HepG2 (cell line): ENCODE data around the gene FGF2. TPM values are rescaled to one million over a fixed set of nuclear protein-coding genes. Genes with fewer than 3 reads are reported as not detected.

ENCODE experiments used
- ATAC-seq: fragments of 200-7000 bp; cut with Tn5 transposase; 3 replicates; pipeline ENCODE4 v1.9.1; 2020; ENCODE audit warnings: mild to moderate bottlenecking, moderate library complexity
- BruUV-seq: library from RNA; stranded (reverse); fragments of 400-500 nt; replicated peaks from 2 replicates; lab custom pipeline; 2021; lab: Mats Ljungman, UMichigan
- CTCF ChIA-PET: fragments of 300-600 bp; formaldehyde crosslinking; extraction: SDS; loops from one replicate; lab custom pipeline; 2021; ENCODE audit warnings: low total read pairs, inconsistent platforms, low intra/inter-chr PET ratio; lab: Yijun Ruan, JAX
- POLR2A ChIA-PET: fragments of 350-600 bp; sonication (Branson Sonifier 250); formaldehyde crosslinking; loops from one replicate; lab custom pipeline; 2020; ENCODE audit warnings: antibody characterized with exemption, inconsistent platforms; lab: Yijun Ruan, JAX
- DNase-seq: peaks from one replicate; pipeline ENCODE4 v3.0.0-alpha.2; 2015; ENCODE audit warnings: low spot score
- FAIRE-seq: peaks from 3 replicates; lab custom pipeline; 2011; peaks lifted over from hg19 to GRCh38; lab: Jason Lieb, UNC
- H2AFZ ChIP-seq: one replicate; pipeline ENCODE4 v1.6.1; 2011; ENCODE audit warnings: low read length, inconsistent platforms
- H3K27ac ChIP-seq: fragments of 300-600 bp; 3 replicates; pipeline ENCODE4 v1.8.0; 2011; ENCODE audit warnings: mixed run types, mild to moderate bottlenecking, mixed read lengths, low read length, inconsistent platforms; ENCODE audit not compliant: insufficient read depth; ENCODE audit errors: extremely low read length
- H3K27me3 ChIP-seq, 2 experiments: fragments of 200-600 bp in 1 of 2; 2 replicates in 1 of 2; 3 replicates in 1 of 2; pipeline versions ENCODE4 v1.6.0 to v1.8.0; 2011; ENCODE audit warnings: low read length in 2 of 2, mild to moderate bottlenecking in 2 of 2, moderate library complexity in 2 of 2, inconsistent platforms in 1 of 2; ENCODE audit not compliant: insufficient read depth in 2 of 2, control insufficient read depth in 1 of 2
- H3K36me3 ChIP-seq, 2 experiments: fragments of 200-600 bp in 1 of 2; replicated peaks in 1 of 2; 2 replicates in 1 of 2; 3 replicates in 1 of 2; pipeline versions ENCODE4 v1.5.1 to v1.8.0; 2011; ENCODE audit warnings: low read length in 2 of 2, inconsistent platforms in 1 of 2; ENCODE audit not compliant: insufficient read depth in 2 of 2, control insufficient read depth in 1 of 2
- H3K4me1 ChIP-seq: 2 replicates; pipeline ENCODE4 v1.5.1; 2012; ENCODE audit warnings: low read length, inconsistent platforms; ENCODE audit not compliant: insufficient read depth
- H3K4me2 ChIP-seq: 2 replicates; pipeline ENCODE4 v1.6.0; 2011; ENCODE audit warnings: low read depth, low read length, inconsistent platforms
- H3K4me3 ChIP-seq, 3 experiments: fragments of 200-600 bp in 1 of 3; sonication (generic), shearing (Covaris generic) in 1 of 3; replicated peaks in 1 of 3; 2 replicates each; pipeline ENCODE4 v1.5.1; 2011 to 2016; ENCODE audit warnings: low read length in 3 of 3, inconsistent platforms in 2 of 3, low read depth in 2 of 3, mild to moderate bottlenecking in 2 of 3, control low read depth in 1 of 3, mixed read lengths in 1 of 3; ENCODE audit not compliant: insufficient read depth in 1 of 3
- H3K79me2 ChIP-seq: one replicate; pipeline ENCODE4 v1.6.1; 2011; ENCODE audit warnings: low read length, inconsistent platforms; ENCODE audit not compliant: insufficient read depth
- H3K9ac ChIP-seq: 2 replicates; pipeline ENCODE4 v1.6.0; 2011; ENCODE audit warnings: mild to moderate bottlenecking, low read depth, low read length, inconsistent platforms; ENCODE audit not compliant: insufficient read depth
- H3K9me3 ChIP-seq: 2 replicates; pipeline ENCODE4 v1.5.1; 2012; ENCODE audit warnings: mild to moderate bottlenecking, low read length
- H4K20me1 ChIP-seq: 2 replicates; pipeline ENCODE4 v1.6.0; 2011; ENCODE audit warnings: inconsistent platforms, mild to moderate bottlenecking, low read length, moderate library complexity; ENCODE audit not compliant: insufficient read depth
- AGO1 ChIP-seq: fragments of 200-400 bp; formaldehyde crosslinking; IDR thresholded peaks from 2 replicates; pipeline ENCODE4 v1.6.1; 2017; ENCODE audit warnings: mild to moderate bottlenecking, low read depth, low read length, moderate library complexity; ENCODE audit not compliant: poor library complexity, severe bottlenecking
- ATF7 ChIP-seq, 2 experiments: fragments of 450-650 bp in 1 of 2; sonication (generic) in 1 of 2; formaldehyde crosslinking in 1 of 2; IDR thresholded peaks; 2 replicates each; pipeline versions ENCODE4 v1.4.0 to v1.6.1; 2016 to 2020; ENCODE audit warnings: antibody characterized with exemption in 1 of 2, mild to moderate bottlenecking in 1 of 2, missing genetic modification reagents in 1 of 2
- ATM ChIP-seq: fragments of 450-650 bp; IDR thresholded peaks from 2 replicates; pipeline ENCODE4 v1.7.1; 2017; ENCODE audit warnings: mild to moderate bottlenecking, borderline replicate concordance
- CCDC6 ChIP-seq: sonication (generic); formaldehyde crosslinking; IDR thresholded peaks from 2 replicates; pipeline ENCODE4 v1.8.1; 2022; ENCODE audit warnings: mild to moderate bottlenecking, missing genetic modification reagents, moderate library complexity
- MAFK ChIP-seq, 2 experiments: IDR thresholded peaks in 1 of 2; conservative IDR thresholded peaks in 1 of 2; 2 replicates each; pipeline ENCODE4 v1.6.1; 2011; ENCODE audit warnings: improper control_type of control experiment in 2 of 2, low read length in 2 of 2
- MEIS2 ChIP-seq: sonication (generic); formaldehyde crosslinking; IDR thresholded peaks from 2 replicates; pipeline ENCODE4 v1.9.0; 2021; ENCODE audit warnings: mild to moderate bottlenecking, missing genetic modification reagents
- REL ChIP-seq: sonication (generic); formaldehyde crosslinking; conservative IDR thresholded peaks from 2 replicates; pipeline ENCODE4 v1.8.0; 2022; ENCODE audit warnings: mild to moderate bottlenecking, missing genetic modification reagents, moderate library complexity
- SNAPC4 ChIP-seq: sonication (generic); formaldehyde crosslinking; IDR thresholded peaks from 2 replicates; pipeline ENCODE4 v1.4.0; 2020; ENCODE audit warnings: mild to moderate bottlenecking, missing genetic modification reagents
- TBX2 ChIP-seq: sonication (generic); formaldehyde crosslinking; IDR thresholded peaks from 2 replicates; pipeline ENCODE4 v1.5.0; 2020; ENCODE audit warnings: missing genetic modification reagents, mild to moderate bottlenecking, borderline replicate concordance
- ZNF639 ChIP-seq: conservative IDR thresholded peaks from 2 replicates; pipeline ENCODE4 v1.6.1; 2018; ENCODE audit warnings: missing genetic modification reagents
- WGBS: methylation state at CpG from one replicate; pipeline ENCODE4 v1.1.6; 2017; ENCODE audit warnings: low lambda C conversion rate; 5-methylcytosine and 5-hydroxymethylcytosine counted together
- in situ Hi-C: cut with HindIII; loops from 2 replicates; pipeline ENCODE4 v1.10.0; 2017; ENCODE audit warnings: low pct_unique_long_range_greater_than_20kb; ENCODE audit not compliant: extremely low pct_ligation_motif_present
- intact Hi-C: fragments of 100-400 bp; cut with micrococcal nuclease; formaldehyde crosslinking; loops from one replicate; pipeline ENCODE4 v1.10.0; 2022; ENCODE audit not compliant: unreplicated experiment
- polyA plus RNA-seq, 8 experiments: library from polyadenylated mRNA; depleted of rRNA in 3 of 8; stranded (reverse) in 7 of 8; unstranded in 1 of 8; fragments of >200 nt; fragmentation: Illumina TruSeq in 4 of 8; extraction: Trizol in 4 of 8; gene quantifications; 2 replicates each; pipeline versions ENCODE4 v1.2.1 to v1.2.3, GENCODE V29; 2011 to 2016; ENCODE audit warnings: low read depth in 4 of 8, missing spikeins in 1 of 8, mixed read lengths in 1 of 8; ENCODE audit not compliant: insufficient read depth in 1 of 8
- total RNA-seq, 5 experiments: library from RNA; depleted of rRNA; stranded (reverse); fragments of >200 nt; fragmentation: Illumina TruSeq; extraction: Trizol; gene quantifications; 2 replicates each; pipeline ENCODE4 v1.2.3, GENCODE V29; 2016; ENCODE audit warnings: low read depth in 1 of 5

Gene FGF2
- total and polyA plus RNA-seq, 2 of the 13 experiments (the other 11 are each of a cell fraction or from before 2014, with no cell fraction given), result 0.01 to 0.02 TPM

GRCh38 chr4:122895336-122895995 is 68.8 kb downstream of the FGF2 start:
- H3K36me3 ChIP-seq, result 0 out of 5 replicates have a peak, but pooled peaks cover 0 to 7% of the 10 kb centered on the region in 2 experiments
- no peak overlapping the region for H3K9ac ChIP-seq
- ATAC-seq (no peak), FAIRE-seq (no peak), DNase-seq (no peak)
- H3K27ac ChIP-seq, result no peak overlapping the region
- ChIA-PET POLR2A (no interaction called here), CTCF (no interaction called here)
- H3K79me2 ChIP-seq, result no peaks in the 10 kb centered on the region
- H3K4me3 ChIP-seq, result no peak overlapping the region
- BruUV-seq, result no TSS peak
- in situ Hi-C loops, result no loop called here
- 86% methylated on average over 1 of the region's 1 CpG for WGBS
- H3K27me3 ChIP-seq, result no peaks in the 10 kb centered on the region
- no peaks in the 10 kb centered on the region for H3K9me3 ChIP-seq
- H2AFZ ChIP-seq, result no peak overlapping the region
- no peaks in the 10 kb centered on the region for H3K4me1 ChIP-seq
- H3K4me2 ChIP-seq, result no peak overlapping the region
- intact Hi-C loops, result no loop called here
- H4K20me1 ChIP-seq, result no peaks in the 10 kb centered on the region
- TF ChIP-seq CCDC6 (CRISPR knock-in tag), result no peak
- TF ChIP-seq MAFK (conservative IDR thresholded peaks at IDR 0.05 in 1 of 2, IDR thresholded peaks at IDR 0.05 in 1 of 2; ENCODE audit: low read length in 2 of 2), result 0 out of 4 replicates have a peak, but pooled peaks of 1 of the 2 experiments have one; percentile 5
- TF ChIP-seq MEIS2 (CRISPR knock-in tag), result no peak

- Histone ChIP-seq H3K9me3 (no peaks in the 10 kb centered on the region), H3K79me2 (no peaks in the 10 kb centered on the region), H3K4me2 (no peak overlapping the region), H2AFZ (no peak overlapping the region), H4K20me1 (no peaks in the 10 kb centered on the region), H3K9ac (no peak overlapping the region), H3K36me3 (0 out of 5 replicates have a peak, but pooled peaks cover 0 to 7% of the 10 kb centered on the region in 2 experiments), H3K27ac (no peak overlapping the region), H3K4me3 (no peak overlapping the region), H3K27me3 (no peaks in the 10 kb centered on the region), H3K4me1 (no peaks in the 10 kb centered on the region)
- BruUV-seq, result no TSS peak
- FAIRE-seq (no peak), DNase-seq (no peak), ATAC-seq (no peak)
- ChIA-PET POLR2A (no interaction called here), CTCF (no interaction called here)
- intact Hi-C loops, result no loop called here
- no peak for TF ChIP-seq ZNF639 (CRISPR knock-in tag)
- no peak for TF ChIP-seq TBX2 (CRISPR knock-in tag)
- TF ChIP-seq AGO1, result no peak
- TF ChIP-seq REL (CRISPR knock-in tag), result no peak
- no peak for TF ChIP-seq ATF7 (IDR thresholded peaks at IDR 0.05)
- no peak for TF ChIP-seq ATF7 (CRISPR knock-in tag; IDR thresholded peaks at IDR 0.05)
- no peak for TF ChIP-seq ATM
- no peak for TF ChIP-seq SNAPC4
- WGBS, result 88% methylated on average over 1 of the region's 1 CpG
- in situ Hi-C loops, result no loop called here
Measured at GRCh38 chr4:122896270-122896669, 69.6 kb downstream of the FGF2 start.
